GM12878 (cell line): Measurements from ENCODE around the gene C4orf36.

Experiments
- DPF2 ChIP-seq: fragments of 450-650 bp; IDR thresholded peaks from 2 replicates; pipeline ENCODE4 v1.6.1; 2017; ENCODE audit warnings: mild to moderate bottlenecking
- GABPA ChIP-seq: IDR thresholded peaks from 2 replicates; pipeline ENCODE4 v1.6.1; 2014; ENCODE audit warnings: antibody characterized with exemption, low read depth, mild to moderate bottlenecking, inconsistent platforms
- SMC3 ChIP-seq: IDR thresholded peaks from 2 replicates; pipeline ENCODE4 v1.6.1; 2011; ENCODE audit warnings: low read length, improper control_type of control experiment, borderline replicate concordance

DNA sequence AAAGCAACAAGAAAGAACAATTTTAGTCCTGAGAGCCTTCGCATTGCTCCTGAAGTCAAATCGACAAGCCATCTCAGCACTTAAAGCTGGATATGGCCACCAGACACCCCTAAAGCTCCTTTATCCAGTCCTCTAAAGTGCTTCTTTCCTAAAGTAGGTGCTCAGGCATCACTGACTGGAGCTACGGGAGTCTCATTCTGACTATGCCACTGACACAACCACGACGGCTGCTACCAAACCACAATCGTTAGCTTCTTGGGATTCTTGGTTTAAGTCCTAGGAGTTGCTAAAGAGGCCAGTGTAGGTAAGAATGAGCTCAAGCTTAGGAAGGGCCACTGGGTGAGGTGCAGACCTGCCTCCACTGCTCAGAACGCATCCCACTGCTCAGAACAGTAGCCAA, 44.1 kb downstream of the C4orf36 start:
- no peak for TF ChIP-seq DPF2
- no peak for TF ChIP-seq SMC3
- no peak for TF ChIP-seq GABPA
